Ovary (tissue), 3 donors: Measurements from ENCODE around the gene AMER3.

Experiments
- CTCF ChIP-seq, 3 donors: fragments of 450-650 bp in 2 of 3; fragments of 200-600 bp in 1 of 3; IDR thresholded peaks; one replicate each; pipeline versions ENCODE4 v1.5.1 to v1.8.0; 2016 to 2022; ENCODE audit warnings: antibody characterized with exemption in 3 of 3, mild to moderate bottlenecking in 1 of 3
- POLR2A ChIP-seq: fragments of 450-650 bp; IDR thresholded peaks from one replicate; pipeline ENCODE4 v1.6.1; 2017; ENCODE audit warnings: antibody characterized with exemption, mild to moderate bottlenecking, moderate library complexity
- donor health status: DM: no; HTN: no; CAD: no.

GRCh38 chr2:130785466-130786055, 30.2 kb downstream of the AMER3 start:
- no peak for TF ChIP-seq POLR2A
- no peak for TF ChIP-seq CTCF (IDR thresholded peaks at IDR 0.05)
